GM12891 (cell line): Measurements from ENCODE around the gene RAD21L1.

Experiments used
- PAX5 ChIP-seq: IDR thresholded peaks from 2 replicates; pipeline ENCODE4 v1.6.1; 2011; ENCODE audit warnings: low read length, moderate library complexity, mild to moderate bottlenecking; ENCODE audit not compliant: insufficient read depth, severe bottlenecking
- POLR2A ChIP-seq: IDR thresholded peaks from 2 replicates; pipeline ENCODE4 v1.6.1; 2011; ENCODE audit warnings: low read depth, low read length, control low read depth
- POLR2AphosphoS5 ChIP-seq: IDR thresholded peaks from 2 replicates; pipeline ENCODE4 v1.6.1; 2011; ENCODE audit warnings: low read depth, low read length, control low read depth
- POU2F2 ChIP-seq: IDR thresholded peaks from 2 replicates; pipeline ENCODE4 v1.6.1; 2011; ENCODE audit warnings: low read depth, mild to moderate bottlenecking, control low read depth, low read length, moderate library complexity
- SPI1 ChIP-seq: IDR thresholded peaks from 2 replicates; pipeline ENCODE4 v1.6.1; 2011; ENCODE audit warnings: low read depth, low read length, control low read depth
- TAF1 ChIP-seq: IDR thresholded peaks from 2 replicates; pipeline ENCODE4 v1.6.1; 2011; ENCODE audit warnings: low read depth, low read length, control low read depth

DNA sequence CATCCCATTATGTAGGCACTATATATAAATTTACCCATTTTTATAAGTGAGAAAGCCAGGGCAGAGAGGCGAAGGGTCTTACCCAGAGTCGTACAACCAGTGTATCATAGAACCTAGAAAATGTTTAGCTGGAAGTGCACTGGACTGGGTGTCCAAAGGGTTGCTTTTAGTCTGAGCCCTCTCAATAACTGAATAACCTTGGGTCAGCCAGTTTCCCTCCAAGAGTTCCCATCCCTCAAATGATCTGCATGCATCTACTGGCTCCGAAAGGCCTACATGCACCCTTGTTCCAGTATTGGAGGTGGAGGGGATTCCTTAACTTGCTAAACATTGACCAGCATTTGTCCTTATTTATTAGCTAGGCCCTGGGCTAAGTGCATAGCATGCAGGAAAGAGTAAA lies 44.0 kb downstream of the RAD21L1 start:
- TF ChIP-seq POLR2AphosphoS5 (no peak), POLR2A (no peak), SPI1 (no peak), TAF1 (no peak), POU2F2 (no peak), PAX5 (no peak)
